Stimulated activated CD8-positive, alpha-beta memory T cell treated with anti-CD3 and anti-CD28 coated beads, Interleukin-4, amount 100 ng/mL, for 24 hours (primary cell): ENCODE data around the gene PID1.

Experiments
- DNase-seq: peaks from one replicate; pipeline ENCODE4 v3.0.0-alpha.2; 2020; ENCODE audit warnings: low read depth

Gene PID1

GRCh38 chr2:229270551-229271410 lies at the start of gene PID1:
Gene PID1, minus strand, starts transcription at chr2:229271287. Its CDS starts 244 bp downstream, at chr2:229271043.
- no peak for DNase-seq

DNA sequence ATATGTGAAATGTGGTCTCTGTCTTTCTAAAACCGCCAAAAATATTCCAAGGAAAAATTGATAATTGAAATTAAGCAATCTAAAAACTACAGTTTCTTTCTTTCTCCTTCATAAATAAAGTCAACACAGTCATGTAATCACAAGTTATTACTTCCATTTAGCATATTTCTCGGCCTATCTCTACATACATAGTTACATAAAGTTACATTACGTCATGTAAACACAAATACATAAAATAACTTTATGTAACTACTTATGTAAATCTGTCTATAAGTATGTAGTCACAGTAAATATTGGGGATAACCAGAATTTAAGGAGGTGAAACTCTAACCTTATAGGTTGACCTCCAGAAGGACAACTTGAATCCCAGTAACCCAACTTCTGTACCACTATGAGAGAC lies 48.5 kb upstream of the PID1 start:
- DNase-seq: no peak

GRCh38 chr2:229314117-229314516 lies 43.0 kb upstream of the PID1 start:
- no peak for DNase-seq

- no peak for DNase-seq
Measured at GRCh38 chr2:229313591-229313990, 42.5 kb upstream of the PID1 start.

DNA sequence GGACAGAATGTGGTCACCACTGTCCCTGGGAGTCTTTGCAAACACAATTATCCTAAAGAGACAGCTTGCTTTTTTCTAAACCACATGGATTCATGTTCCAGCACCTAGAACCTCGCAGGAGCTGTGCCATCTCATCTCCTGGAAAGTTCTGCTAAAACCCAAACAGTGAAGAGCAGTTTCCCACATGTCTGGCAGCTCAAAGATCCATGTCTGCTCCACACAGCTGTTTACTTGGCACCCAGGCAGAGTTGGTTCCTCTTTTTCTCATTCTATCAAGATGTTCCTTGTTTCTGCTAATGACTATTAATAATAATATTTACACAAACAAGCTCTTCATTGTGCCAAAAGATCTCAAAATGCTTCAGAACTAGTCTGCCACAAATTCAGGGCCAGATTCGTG lies 30.1 kb upstream of the PID1 start:
- no peak for DNase-seq

- no peak for DNase-seq
Measured at GRCh38 chr2:229300790-229301189, 29.7 kb upstream of the PID1 start.

DNA sequence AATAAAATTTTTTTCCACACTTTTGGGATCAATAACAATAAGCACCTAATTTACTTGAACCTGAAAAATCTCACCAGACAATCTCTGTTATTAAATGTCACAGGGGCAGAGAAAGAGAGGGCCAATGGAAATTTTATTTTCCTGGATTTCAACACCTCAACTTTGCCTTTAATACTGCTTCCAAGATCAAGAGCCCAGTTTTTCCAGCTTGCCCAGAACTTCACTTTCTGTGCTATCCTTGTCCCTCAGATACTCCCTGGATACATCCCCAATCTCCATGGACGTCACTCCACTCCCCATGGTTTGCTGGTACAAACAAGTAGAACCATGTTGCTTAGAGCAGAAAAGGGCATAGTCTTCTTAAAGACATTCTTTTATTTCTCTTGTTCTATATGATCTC lies 29.3 kb upstream of the PID1 start:
- no peak for DNase-seq

DNA sequence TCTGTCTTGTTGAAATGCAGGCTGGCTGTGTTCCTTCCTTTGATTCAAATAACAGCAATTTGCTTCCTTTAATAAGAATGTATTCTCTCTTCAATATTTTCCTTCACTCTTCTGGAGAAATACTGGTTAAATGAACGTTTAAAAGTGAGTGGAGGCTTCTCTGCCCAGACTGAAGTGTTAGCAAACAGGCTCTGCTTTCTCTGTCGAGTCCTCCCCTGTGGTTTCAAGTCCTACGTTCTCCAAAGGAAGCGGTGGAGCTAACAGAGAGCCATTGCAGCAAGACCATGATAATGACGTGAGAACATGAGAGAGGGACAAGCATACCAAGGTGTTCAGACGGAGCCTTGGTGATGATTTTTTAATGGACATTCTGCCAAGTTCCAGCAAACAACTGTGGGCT lies 26.2 kb upstream of the PID1 start:
- DNase-seq: no peak

GRCh38 chr2:229296536-229296935 lies 25.4 kb upstream of the PID1 start:
- DNase-seq: no peak

DNA sequence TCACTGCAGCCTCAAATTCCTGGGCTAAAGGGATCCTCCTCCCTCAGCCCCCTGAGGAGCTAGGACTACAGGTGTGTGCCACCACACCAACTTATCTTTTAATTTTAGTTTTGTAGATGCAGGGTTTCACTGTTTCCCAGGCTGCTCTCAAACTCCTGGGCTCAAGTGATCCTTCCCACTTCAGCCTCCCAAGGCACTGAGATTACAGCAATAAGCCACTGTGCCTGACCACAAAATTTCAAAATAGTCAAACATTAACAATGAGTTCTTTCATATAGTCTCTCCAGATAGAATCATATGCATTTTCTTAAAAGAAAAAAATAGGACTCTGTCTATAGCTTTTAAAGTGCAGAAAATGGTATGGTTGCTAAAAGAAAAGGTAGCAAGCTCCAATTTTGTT lies 24.9 kb upstream of the PID1 start:
- DNase-seq: no peak

DNA sequence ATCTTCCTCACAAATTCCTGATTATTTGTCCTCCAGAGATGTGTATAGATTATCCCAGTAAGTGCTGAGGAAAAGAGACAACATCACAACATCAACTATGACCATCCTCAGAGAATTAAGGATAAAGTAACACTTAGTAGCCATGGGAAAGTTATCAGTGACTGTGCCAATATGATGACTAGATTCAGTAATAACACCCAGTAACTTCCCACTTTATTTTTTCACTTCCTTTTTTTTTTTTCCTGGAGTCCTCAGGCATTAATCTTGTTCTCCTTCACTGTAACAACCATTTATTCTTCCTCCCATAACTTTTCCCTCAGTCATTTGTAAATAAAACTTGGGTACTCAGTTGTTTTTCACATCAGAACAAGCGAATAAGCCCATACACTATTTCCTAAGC lies 16.7 kb upstream of the PID1 start:
- no peak for DNase-seq

DNA sequence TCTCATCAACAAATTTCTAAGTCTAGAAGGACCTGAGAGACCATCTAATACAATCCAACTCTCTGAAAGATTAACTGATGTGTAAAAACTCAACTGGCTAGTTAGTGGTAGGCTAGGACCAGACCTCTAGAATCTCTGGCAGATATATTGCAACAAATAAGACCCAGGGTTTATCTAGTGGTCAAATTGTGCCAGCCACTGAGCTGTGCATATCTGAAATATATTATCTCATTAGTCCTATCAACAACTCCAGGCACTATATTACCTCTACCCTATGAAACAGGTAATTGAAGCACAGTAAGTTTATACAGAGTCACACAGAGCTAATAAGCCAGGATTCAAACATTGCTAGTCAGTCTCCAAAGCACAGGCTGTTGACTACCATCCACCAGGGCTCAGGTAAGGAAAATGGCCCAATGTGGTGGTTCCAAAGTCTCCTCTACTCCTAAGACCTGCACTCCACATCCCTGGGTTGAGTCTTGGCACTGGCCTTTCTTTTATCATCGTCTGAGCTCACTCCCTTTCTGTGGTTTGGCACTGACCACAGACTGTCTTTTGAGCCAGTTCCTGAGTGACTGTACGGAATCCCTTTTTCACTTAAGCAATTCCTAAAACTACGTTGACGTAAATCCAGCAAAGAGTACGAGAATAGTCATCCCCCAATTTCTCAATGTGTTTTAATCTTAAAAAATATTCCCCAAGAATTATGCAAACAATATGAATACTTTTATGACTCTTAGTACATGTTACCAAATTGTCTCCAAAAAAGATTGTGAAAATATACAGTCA lies 11.9 kb upstream of the PID1 start:
- no peak for DNase-seq

DNA sequence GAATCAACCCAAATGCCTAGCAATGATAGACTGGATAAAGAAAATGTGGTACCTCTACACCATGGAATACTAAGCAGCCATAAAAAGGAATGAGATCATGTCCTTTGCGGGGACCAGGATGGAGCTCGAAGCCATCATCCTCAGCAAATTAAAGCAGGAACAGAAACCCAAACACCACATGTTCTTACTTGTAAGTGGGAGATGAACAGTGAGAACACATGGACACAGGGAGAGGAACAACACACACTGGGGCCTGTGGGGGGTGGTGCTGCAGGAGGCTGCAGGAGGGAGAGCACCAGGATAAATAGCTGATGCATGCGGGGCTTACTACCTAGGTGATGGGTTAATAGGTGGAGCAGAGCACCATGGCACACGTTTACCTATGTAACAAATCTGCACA lies 8.4 kb upstream of the PID1 start:
- DNase-seq: no peak

GRCh38 chr2:229275506-229275905 lies 4.4 kb upstream of the PID1 start:
- no peak for DNase-seq

DNA sequence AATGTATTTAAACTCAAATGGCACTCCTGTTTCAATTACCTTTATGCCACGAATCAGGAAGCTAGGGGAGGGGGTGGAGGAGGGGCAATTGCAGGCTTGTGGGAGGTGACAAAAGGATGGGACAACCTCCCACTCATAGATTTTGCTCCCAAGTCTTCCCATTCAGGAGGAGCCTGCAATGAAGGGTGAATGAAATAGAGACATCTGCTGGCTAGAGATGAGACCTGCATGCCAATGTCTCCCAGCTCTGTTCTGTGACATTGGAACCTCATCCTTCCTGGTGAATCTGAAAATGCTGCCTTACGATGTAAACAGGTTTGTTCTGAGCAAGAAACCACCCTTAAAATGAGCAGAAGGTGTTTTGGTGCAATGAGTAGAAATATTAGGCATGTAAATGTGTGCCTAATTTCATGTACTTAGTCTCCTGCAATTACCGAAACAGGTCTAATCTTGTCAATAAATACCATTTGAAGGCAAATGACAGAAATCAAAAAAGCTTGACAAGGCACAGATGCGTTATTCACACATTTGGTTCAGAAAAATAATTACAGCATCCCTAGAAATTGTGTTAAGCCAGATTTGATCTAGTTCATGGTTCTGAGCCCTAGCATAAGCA lies 2.7 kb upstream of the PID1 start:
- no peak for DNase-seq

- no peak for DNase-seq
Measured at GRCh38 chr2:229273006-229273722, 2.1 kb upstream of the PID1 start.

- DNase-seq: no peak
Measured at GRCh38 chr2:229269941-229270340, 1.1 kb downstream of the PID1 start.

DNA sequence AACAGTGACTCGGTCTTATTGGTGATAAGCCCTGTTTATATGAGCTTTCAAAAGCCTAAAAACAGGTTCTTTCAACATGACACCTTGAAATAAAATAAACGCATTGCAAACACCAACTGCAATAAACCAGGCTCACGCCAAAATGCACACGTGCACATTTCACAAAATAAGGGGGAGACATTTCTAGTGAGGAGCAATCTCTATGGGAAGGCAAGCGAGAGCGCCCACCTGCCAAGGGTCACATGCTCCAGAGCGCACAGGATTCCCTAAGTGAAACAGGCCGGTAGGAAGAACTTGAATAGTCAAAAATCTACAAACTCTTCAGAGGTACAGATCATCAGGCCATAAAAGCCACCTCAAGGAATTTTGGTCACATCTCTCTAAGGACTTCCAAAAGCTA lies 1.9 kb downstream of the PID1 start:
- DNase-seq: no peak

DNA sequence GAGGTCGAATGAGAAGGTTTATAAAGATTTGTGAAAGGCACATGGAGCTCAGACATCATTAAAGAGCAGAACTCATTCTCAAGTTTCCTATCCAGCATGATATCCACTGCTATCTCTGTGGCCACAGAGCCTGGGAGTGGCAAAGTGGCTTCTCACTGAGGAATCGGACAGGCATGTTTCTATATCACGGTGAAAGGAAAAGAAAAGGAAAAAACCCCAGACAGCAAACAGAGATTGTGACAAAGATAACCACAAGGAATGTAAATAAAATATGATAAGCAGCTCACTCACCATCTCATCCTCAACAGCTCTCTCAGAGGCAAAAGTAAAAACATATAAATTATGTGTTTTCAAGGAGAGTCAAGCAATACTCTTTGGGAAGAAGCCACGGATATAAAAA lies 2.5 kb downstream of the PID1 start:
- DNase-seq: no peak

DNA sequence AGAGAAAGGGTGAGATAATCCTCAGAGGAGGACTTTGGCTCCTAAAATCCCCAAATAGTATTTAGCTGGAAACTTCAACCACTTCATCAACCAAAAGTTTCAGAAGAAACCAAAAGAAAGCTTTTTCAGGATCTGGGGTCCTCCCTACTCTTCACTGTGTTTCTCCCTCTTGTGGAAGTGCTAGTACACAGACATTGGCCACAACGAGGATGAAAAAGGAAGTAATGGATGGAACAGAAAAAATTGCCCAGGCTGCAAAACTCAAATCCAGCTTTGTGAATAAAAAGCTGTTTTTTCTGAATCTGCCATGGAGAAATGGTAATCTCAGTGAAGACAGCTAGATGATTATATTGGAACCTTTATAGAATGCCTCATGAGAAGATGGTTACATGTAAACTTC lies 4.0 kb downstream of the PID1 start:
- no peak for DNase-seq

DNA sequence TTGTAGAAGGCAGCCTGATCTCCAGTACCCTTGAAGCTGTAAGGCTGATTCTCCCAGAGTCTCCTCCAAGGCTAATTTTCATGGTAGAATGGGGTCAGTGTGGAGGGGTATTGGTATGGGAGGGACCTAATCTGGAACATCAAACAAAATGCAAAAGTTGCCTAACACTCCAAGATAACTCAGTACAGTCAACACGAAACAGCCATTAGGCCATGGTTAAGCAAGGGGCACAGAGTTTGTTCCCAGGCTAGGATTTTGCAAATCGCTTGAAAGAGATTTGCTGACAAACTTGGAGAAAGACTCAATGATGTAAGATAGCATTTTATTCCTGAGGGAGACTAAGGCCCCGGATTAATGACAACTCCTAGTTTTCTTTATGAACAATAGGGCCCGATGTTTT lies 5.4 kb downstream of the PID1 start:
- no peak for DNase-seq

- no peak for DNase-seq
Measured at GRCh38 chr2:229261599-229261998, 9.5 kb downstream of the PID1 start.
